Measurements from ENCODE around the gene ZNF2.

- TF ChIP-seq, protein P1, sequence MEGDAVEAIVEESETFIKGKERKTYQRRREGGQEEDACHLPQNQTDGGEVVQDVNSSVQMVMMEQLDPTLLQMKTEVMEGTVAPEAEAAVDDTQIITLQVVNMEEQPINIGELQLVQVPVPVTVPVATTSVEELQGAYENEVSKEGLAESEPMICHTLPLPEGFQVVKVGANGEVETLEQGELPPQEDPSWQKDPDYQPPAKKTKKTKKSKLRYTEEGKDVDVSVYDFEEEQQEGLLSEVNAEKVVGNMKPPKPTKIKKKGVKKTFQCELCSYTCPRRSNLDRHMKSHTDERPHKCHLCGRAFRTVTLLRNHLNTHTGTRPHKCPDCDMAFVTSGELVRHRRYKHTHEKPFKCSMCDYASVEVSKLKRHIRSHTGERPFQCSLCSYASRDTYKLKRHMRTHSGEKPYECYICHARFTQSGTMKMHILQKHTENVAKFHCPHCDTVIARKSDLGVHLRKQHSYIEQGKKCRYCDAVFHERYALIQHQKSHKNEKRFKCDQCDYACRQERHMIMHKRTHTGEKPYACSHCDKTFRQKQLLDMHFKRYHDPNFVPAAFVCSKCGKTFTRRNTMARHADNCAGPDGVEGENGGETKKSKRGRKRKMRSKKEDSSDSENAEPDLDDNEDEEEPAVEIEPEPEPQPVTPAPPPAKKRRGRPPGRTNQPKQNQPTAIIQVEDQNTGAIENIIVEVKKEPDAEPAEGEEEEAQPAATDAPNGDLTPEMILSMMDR (conservative IDR thresholded peaks at IDR 0.05; ENCODE audit: low read length), result no peak
- no peak for TF ChIP-seq EZH2phosphoT487 (IDR thresholded peaks at IDR 0.05; ENCODE audit: borderline replicate concordance, low read depth, low read length)
Measured at GRCh38 chr2:95165371-95166064, at the start of gene ZNF2.

All from OCI-LY7 (cell line).